Prostate gland (tissue), 2 donors: ENCODE measurements around the gene GGT5. TPM values are rescaled to one million over a fixed set of nuclear protein-coding genes. Genes with fewer than 3 reads are reported as not detected.
"Not testable (repeated sequence)": the region's sequence is repeated elsewhere in the genome, so short reads cannot be mapped to it uniquely, and the experiment has no call there.

Experiments used
- DNase-seq: peaks from one replicate; pipeline ENCODE4 v3.0.0-alpha.2; 2019; ENCODE audit warnings: low spot score
- H3K27ac ChIP-seq, 2 donors: fragments of 200-600 bp; sonication (generic); 2 replicates each; pipeline ENCODE4 v1.5.1; 2017 to 2019
- H3K27me3 ChIP-seq: fragments of 200-600 bp; sonication (generic); replicated peaks from 2 replicates; pipeline ENCODE4 v1.5.1; 2019; ENCODE audit not compliant: insufficient read depth
- H3K36me3 ChIP-seq, 2 donors: fragments of 200-600 bp; sonication (generic); 1 replicate in 1 of 2; 2 replicates in 1 of 2; pipeline versions ENCODE4 v1.5.1 to v1.8.1; 2017 to 2019
- H3K4me1 ChIP-seq: fragments of 200-600 bp; sonication (generic); replicated peaks from 2 replicates; pipeline ENCODE4 v1.5.1; 2019
- H3K4me3 ChIP-seq, 2 donors: fragments of 200-600 bp; sonication (generic); 2 replicates each; pipeline ENCODE4 v1.5.1; 2017 to 2019
- H3K9me3 ChIP-seq: fragments of 200-600 bp; sonication (generic); 2 replicates; pipeline ENCODE4 v1.5.1; 2017
- POLR2A ChIP-seq: fragments of 450-650 bp; IDR thresholded peaks from one replicate; pipeline ENCODE4 v1.6.1; 2016; ENCODE audit warnings: antibody characterized with exemption, mild to moderate bottlenecking
- POLR2AphosphoS5 ChIP-seq: sonication (generic); formaldehyde crosslinking; IDR thresholded peaks from one replicate; pipeline ENCODE4 v1.6.1; 2017; ENCODE audit warnings: antibody characterized with exemption
- WGBS: methylation state at CpG from one replicate; pipeline ENCODE4 v1.1.5; 2018; 5-methylcytosine and 5-hydroxymethylcytosine counted together
- intact Hi-C: fragments of 100-400 bp; cut with DNase I; formaldehyde crosslinking; loops from one replicate; pipeline ENCODE4 v1.14.2; 2022
- total RNA-seq, 2 donors: library from RNA; depleted of rRNA; stranded (reverse); fragments of >200 nt; gene quantifications; one replicate each; pipeline ENCODE4 v1.1.0, GENCODE V29; 2016
- TF ChIP-seq, protein P1 (sequence below), 4 experiments: fragments of 200-600 bp in 2 of 4; fragments of 450-650 bp in 2 of 4; sonication (generic) in 2 of 4; IDR thresholded peaks; 1 replicate in 3 of 4; 2 replicates in 1 of 4; pipeline ENCODE4 v1.5.1; 2016 to 2019; ENCODE audit warnings: antibody characterized with exemption in 4 of 4, mild to moderate bottlenecking in 2 of 4, moderate library complexity in 2 of 4

Gene GGT5
- total RNA-seq, 2 donors from 2014 or later = 19.2 to 39.7 TPM

GRCh38 chr22:24247564-24248344 lies 2.9 kb upstream of the GGT5 start:
- Histone ChIP-seq H3K4me1 (peaks cover 6% of the 10 kb centered on the region), H3K9me3 (no peaks in the 10 kb centered on the region), H3K27ac (peak overlapping the region; percentile 75 to 77), H3K36me3 (no peaks in the 10 kb centered on the region), H3K27me3 (no peaks in the 10 kb centered on the region), H3K4me3 (no peak overlapping the region)
- WGBS = 32% methylated on average over 22 of the region's 23 CpGs
- TF ChIP-seq, protein P1, sequence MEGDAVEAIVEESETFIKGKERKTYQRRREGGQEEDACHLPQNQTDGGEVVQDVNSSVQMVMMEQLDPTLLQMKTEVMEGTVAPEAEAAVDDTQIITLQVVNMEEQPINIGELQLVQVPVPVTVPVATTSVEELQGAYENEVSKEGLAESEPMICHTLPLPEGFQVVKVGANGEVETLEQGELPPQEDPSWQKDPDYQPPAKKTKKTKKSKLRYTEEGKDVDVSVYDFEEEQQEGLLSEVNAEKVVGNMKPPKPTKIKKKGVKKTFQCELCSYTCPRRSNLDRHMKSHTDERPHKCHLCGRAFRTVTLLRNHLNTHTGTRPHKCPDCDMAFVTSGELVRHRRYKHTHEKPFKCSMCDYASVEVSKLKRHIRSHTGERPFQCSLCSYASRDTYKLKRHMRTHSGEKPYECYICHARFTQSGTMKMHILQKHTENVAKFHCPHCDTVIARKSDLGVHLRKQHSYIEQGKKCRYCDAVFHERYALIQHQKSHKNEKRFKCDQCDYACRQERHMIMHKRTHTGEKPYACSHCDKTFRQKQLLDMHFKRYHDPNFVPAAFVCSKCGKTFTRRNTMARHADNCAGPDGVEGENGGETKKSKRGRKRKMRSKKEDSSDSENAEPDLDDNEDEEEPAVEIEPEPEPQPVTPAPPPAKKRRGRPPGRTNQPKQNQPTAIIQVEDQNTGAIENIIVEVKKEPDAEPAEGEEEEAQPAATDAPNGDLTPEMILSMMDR (IDR thresholded peaks at IDR 0.05) = peak; percentile 76 to 99 (median 90)
- TF ChIP-seq POLR2AphosphoS5 = peak; percentile 81
- no peak for TF ChIP-seq POLR2A
- DNase-seq = peak; percentile 88
- intact Hi-C loops = loop anchor here (1.0 kb wide), 1 partner anchor 58 kb away; no protein-coding TSS in a partner anchor

DNA sequence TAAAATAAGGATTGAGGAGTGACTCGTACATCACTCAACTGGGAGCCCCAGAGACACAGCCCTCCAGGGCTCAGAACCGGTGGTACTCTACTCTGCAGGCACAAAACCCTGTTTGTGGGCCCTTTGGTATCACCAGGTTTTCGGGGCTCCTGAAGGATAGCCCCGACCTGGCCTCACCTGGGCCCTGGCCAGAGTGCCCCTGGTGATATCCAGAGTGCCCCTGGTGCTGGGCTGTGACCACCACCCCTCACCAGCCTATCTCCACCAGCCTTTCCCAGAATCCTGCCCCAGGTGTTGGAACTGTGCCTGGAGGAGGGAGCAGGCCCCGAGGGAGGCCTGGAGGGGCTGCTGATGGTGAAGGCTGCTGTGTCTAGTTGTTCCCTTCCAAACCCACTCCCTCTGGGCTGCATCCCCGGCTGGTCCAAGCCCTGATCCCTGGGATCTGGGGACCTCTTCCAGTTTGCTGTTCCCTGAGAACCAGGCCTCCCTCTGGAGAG lies 2.2 kb upstream of the GGT5 start:
- no peaks in the 10 kb centered on the region for H3K27me3 ChIP-seq
- intact Hi-C loops = loop anchor here (1.0 kb wide), 1 partner anchor 58 kb away; no protein-coding TSS in a partner anchor
- peak overlapping the region; percentile 75 to 77 for H3K27ac ChIP-seq
- WGBS = 45% methylated on average over 6 of the region's 6 CpGs
- no peak overlapping the region for H3K4me3 ChIP-seq
- H3K4me1 ChIP-seq = peaks cover 6% of the 10 kb centered on the region
- no peak for DNase-seq
- no peaks in the 10 kb centered on the region for H3K36me3 ChIP-seq
- no peaks in the 10 kb centered on the region for H3K9me3 ChIP-seq
- no peak for TF ChIP-seq POLR2A
- TF ChIP-seq, protein P1 (IDR thresholded peaks at IDR 0.05) = no peak
- no peak for TF ChIP-seq POLR2AphosphoS5

- H3K27ac ChIP-seq = peak overlapping the region; percentile 75 to 77
- H3K4me3 ChIP-seq, H3K9me3 ChIP-seq, DNase-seq, H3K36me3 ChIP-seq, H3K27me3 ChIP-seq, H3K4me1 ChIP-seq, intact Hi-C loops: not testable (repeated sequence)
- WGBS = 48% methylated on average over 15 of the region's 18 CpGs
Observed at GRCh38 chr22:24245584-24246561, 991 bp upstream of the GGT5 start.

- intact Hi-C loops = no loop called here
Observed at GRCh38 chr22:24244144-24244787, 616 bp downstream of the GGT5 start.

DNA sequence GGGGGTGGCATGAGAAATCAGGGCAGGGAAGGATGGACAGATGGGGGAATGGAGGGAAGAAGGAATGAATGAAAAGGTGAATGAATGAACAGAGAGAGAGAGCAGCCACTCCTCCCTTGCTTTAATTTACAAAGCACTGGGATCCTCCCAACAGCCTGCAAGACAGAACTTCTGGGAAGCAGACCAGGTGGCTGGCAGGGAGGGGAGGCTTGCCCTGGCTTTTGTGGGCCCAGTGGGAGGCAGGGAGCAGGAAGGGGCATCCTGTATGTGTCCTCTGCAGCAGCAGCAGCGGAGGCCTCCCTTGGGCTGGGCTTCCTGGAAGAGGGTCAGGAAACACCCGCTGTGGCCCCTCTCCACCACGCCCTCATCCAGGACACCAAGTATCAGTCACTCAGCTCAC lies 1.5 kb downstream of the GGT5 start:
- H3K4me3 ChIP-seq, H3K27ac ChIP-seq, H3K36me3 ChIP-seq, H3K9me3 ChIP-seq, H3K27me3 ChIP-seq, DNase-seq, H3K4me1 ChIP-seq, intact Hi-C loops: not testable (repeated sequence)
- 54% methylated on average over 3 of the region's 3 CpGs for WGBS

More at GRCh38 chr22:24244144-24244787, 616 bp downstream of the GGT5 start:
- H3K36me3 ChIP-seq = no peaks in the 10 kb centered on the region
- WGBS = 57% methylated on average over 19 of the region's 19 CpGs
- no peaks in the 10 kb centered on the region for H3K27me3 ChIP-seq
- no peak for DNase-seq
- TF ChIP-seq POLR2AphosphoS5 (no peak), POLR2A (no peak)
- TF ChIP-seq, protein P1 (IDR thresholded peaks at IDR 0.05) = no peak
- peaks cover 6% of the 10 kb centered on the region for H3K4me1 ChIP-seq
- H3K27ac ChIP-seq = peak overlapping the region; percentile 53 to 57
- H3K9me3 ChIP-seq = no peaks in the 10 kb centered on the region
- peak overlapping the region in 1 of 2 donors; percentile 16 for H3K4me3 ChIP-seq

DNA sequence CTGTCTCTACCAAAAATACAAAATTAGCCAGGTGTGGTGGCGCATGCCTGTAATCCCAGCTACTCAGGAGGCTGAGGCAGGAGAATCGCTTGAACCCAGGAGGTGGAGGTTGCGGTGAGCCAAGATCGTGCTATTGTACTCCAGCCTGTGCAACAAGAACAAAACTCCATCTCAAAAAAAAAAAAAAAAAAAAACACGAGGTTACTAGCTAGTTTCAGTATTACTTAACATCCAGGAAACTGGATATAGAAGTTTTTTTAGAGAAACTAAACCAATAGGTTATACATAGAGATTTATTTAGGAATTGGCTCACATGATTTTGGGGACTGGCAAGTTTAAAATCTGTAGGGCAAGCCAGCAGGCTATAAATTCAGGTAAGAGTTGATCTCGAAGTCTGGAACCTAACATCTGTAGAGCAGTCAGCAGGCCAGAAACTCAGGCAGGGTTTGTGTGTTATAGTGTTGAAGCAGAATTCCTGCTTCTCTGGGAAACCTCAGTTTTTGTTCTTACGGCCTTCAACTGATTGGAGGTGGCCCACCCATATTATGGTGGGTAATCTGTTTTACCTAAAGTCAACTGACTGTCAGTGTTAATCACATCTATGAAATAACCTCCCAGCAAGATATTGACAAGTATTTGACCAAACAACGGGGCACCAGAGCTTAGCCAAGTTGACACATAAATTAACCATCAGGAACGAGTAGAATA lies 3.7 kb downstream of the GGT5 start:
- H3K9me3 ChIP-seq, H3K4me3 ChIP-seq, H3K27ac ChIP-seq, DNase-seq, H3K27me3 ChIP-seq, H3K4me1 ChIP-seq, H3K36me3 ChIP-seq, intact Hi-C loops: not testable (repeated sequence)
- 75% methylated on average over 9 of the region's 9 CpGs for WGBS
